Ramos (cell line): ENCODE data around the gene SLC30A3.

Source experiments
- in situ Hi-C: fragments of 300-500 bp; cut with MboI; formaldehyde crosslinking; loops from one replicate; pipeline ENCODE4 v1.14.3; 2022; ENCODE audit warnings: low sequenced_read_pairs; ENCODE audit not compliant: unreplicated experiment

The SLC30A3 gene

GRCh38 chr2:27238976-27239375 lies 23.9 kb downstream of the SLC30A3 start:
- in situ Hi-C loops, result no loop called here

- in situ Hi-C loops, result no loop called here
These were observed 25.4 kb downstream of the SLC30A3 start for GRCh38 chr2:27237341-27237945.

DNA sequence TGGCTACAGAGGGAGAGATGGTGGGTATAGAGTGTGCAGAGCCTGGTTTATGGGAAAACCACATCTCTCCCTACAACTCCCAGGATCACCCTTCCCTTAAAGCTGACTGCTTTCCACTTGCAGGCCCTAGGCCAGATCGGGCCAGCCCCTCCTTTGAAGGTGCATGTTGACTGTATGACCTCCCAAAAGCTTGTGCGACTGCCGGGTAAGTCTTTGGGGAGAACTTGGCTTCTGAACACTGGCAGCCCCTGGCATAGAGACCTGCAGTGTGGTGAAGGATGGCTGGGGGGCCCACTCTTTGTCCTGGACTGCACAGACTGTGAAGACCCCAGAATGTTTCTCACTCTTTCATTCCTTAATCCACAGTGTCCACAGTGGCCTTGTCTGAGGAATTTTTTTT lies 26.2 kb downstream of the SLC30A3 start:
- in situ Hi-C loops, result no loop called here

DNA sequence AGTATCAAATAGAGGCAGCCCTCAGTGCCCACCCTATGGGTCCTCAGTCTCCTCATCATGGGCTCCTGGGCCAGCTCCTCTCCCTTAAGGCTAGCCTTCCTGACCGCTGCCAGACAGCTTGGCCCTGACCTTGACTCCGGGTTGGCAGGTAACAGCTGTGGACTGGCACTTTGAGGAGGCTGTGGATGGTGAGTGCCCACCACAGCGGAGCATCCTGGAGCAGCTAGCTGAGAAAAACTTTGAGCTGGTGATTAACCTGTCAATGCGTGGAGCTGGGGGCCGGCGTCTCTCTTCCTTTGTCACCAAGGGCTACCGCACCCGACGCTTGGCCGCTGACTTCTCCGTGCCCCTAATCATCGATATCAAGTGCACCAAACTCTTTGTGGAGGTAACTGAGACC lies 26.7 kb downstream of the SLC30A3 start:
- in situ Hi-C loops, result no loop called here

DNA sequence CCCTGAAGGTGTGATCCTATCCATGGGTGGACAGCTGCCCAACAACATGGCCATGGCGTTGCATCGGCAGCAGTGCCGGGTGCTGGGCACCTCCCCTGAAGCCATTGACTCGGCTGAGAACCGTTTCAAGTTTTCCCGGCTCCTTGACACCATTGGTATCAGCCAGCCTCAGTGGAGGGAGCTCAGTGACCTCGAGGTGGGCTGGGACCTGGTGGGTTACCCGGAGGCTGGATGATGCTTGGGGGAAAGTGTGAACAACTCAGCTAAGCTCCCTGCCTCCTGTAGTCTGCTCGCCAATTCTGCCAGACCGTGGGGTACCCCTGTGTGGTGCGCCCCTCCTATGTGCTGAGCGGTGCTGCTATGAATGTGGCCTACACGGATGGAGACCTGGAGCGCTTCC lies 29.5 kb downstream of the SLC30A3 start:
- in situ Hi-C loops, result no loop called here

DNA sequence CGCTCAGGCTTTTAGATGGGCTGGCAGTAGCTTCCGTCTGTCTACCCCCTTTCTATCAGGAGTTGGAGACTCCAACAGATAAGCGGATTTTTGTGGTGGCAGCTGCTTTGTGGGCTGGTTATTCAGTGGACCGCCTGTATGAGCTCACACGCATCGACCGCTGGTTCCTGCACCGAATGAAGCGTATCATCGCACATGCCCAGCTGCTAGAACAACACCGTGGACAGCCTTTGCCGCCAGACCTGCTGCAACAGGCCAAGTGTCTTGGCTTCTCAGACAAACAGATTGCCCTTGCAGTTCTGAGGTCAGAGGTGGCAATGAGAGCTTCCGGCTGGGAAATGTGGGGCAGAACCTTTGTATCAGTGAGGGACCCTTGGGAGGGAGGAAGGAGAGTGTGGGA lies 30.9 kb downstream of the SLC30A3 start:
- in situ Hi-C loops, result no loop called here

- in situ Hi-C loops, result no loop called here
These were observed 35.3 kb downstream of the SLC30A3 start for GRCh38 chr2:27227501-27227900.

- in situ Hi-C loops, result no loop called here
These were observed 37.3 kb downstream of the SLC30A3 start for GRCh38 chr2:27225526-27225925.

DNA sequence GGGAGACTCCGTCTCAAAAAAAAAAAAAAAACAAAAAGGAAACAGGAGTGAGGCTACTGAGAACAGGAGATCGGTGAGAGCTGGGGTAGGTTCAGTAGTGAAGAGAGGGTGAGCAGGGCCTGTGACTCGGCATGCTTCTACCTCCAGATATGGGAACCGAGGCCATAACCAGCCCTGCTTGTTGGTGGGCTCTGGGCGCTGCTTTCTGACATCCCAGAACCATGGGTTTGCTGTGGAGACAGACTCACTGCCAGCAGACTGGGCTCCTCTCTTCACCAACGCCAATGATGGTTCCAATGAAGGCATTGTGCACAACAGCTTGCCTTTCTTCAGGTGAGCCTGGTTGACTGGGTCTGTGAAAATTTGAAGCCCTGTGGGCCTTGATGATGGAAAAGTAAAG lies 39.4 kb downstream of the SLC30A3 start:
- in situ Hi-C loops, result no loop called here

DNA sequence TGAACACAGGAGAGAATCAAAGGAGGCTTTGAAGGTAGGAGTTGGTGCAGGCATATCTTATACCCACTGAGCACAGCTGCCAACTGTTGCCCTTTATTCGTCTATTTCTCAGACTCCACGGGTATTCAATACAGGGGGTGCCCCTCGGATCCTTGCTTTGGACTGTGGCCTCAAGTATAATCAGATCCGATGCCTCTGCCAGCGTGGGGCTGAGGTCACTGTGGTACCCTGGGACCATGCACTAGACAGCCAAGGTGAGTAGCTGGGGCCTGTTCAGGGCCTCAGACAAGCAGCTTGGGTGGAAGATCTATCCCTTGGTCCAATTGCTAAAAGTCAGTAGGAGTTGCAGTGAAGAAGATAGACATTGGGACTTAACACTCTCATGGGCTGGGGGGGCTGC lies 40.4 kb downstream of the SLC30A3 start:
- in situ Hi-C loops, result no loop called here

DNA sequence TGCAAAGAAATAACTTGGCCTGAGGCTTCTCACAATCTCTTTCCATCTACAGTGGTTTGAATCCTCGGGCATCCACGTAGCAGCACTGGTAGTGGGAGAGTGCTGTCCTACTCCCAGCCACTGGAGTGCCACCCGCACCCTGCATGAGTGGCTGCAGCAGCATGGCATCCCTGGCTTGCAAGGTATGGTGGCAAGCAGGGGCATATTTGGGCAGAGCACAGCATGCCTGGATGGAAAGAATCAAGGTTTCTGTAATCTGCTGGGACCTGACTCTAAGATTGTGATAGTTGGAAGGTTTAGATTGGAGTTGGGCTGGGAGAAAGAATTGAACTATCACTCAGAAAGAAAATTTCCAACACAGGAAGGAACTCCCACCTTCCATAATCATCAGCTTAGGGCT lies 41.7 kb downstream of the SLC30A3 start:
- in situ Hi-C loops, result no loop called here

DNA sequence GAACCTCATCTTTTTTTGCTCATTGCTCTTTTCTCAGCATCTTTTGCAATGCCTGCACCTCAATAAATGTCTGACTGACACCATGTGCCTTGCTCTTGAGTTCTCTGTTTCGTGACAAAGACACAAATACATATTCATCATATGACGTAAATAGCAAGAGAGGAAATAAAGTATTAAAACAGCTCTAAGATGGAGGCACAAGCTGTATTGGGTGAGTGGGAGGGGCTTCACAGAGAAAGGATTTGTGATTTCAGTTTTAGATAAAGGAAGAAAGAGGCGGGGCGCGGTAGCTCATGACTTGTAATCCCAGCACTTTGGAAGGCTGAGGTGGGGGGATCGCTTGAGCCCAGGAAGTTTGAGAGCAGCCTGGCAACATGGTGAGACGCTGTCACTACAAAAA lies 42.8 kb downstream of the SLC30A3 start:
- in situ Hi-C loops, result no loop called here

- in situ Hi-C loops, result no loop called here
These were observed 43.8 kb downstream of the SLC30A3 start for GRCh38 chr2:27219091-27219490.

GRCh38 chr2:27218614-27219013 lies 44.2 kb downstream of the SLC30A3 start:
- in situ Hi-C loops, result no loop called here

GRCh38 chr2:27217173-27218121 lies 45.4 kb downstream of the SLC30A3 start, which contains the start of gene CAD:
TSS of gene CAD (plus strand) at chr2:27217369. CDS start at chr2:27217552, 183 bp downstream.
- in situ Hi-C loops, result no loop called here

- in situ Hi-C loops, result no loop called here
These were observed 46.3 kb downstream of the SLC30A3 start for GRCh38 chr2:27216416-27217137.

GRCh38 chr2:27214941-27215340 lies 47.9 kb downstream of the SLC30A3 start:
- in situ Hi-C loops, result no loop called here

DNA sequence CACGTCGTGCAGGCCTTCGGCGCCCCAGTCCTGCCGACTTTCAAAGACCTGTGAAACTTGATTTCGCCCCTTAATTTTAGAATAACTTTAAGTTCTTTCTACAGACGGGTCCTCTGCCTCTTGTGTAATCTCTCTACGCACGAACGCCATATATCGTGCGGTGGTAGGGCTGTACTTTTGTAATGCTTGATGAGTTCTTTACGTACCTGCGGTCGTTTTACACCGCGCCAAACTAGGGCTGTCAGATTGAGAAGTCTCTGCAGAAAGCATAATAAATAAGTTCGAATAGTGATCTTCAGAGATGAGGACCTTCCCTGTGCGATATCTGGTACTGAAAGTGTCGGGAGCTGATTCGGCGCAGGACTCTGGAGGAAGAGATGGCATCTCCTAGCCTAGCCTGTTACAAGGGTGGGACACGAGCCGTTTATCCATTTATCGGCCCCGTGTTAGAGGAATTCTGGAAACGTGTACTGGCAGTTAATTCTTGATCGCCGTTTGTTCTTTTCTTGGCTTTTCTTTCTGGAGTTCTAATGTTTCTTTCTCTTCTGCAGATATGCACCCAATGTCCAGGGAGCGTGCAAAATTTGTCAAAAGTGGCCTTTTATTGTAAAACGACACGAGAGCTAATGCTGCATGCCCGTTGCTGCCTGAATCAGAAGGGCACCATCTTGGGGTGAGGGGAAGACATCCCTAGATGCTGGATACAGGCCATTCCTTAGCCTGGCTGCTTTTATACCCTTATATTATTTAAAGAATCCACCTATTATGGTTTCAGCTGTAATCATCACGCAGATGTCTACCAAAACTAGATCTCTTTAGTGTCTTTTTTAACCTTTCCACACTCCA lies 50.0 kb downstream of the SLC30A3 start:
- in situ Hi-C loops, result no loop called here

- in situ Hi-C loops, result no loop called here
These were observed 50.8 kb downstream of the SLC30A3 start, which contains the start of the genes ATRAID and SLC5A6 for GRCh38 chr2:27211943-27212625. TSS of gene ATRAID (plus strand) at chr2:27212041. CDS start at chr2:27212369, 328 bp downstream. TSS of gene SLC5A6 (minus strand) at chr2:27212268. CDS start at chr2:27207650, 4,618 bp downstream.
